Activated CD8-positive, alpha-beta memory T cell treated with anti-CD3 and anti-CD28 coated beads, Interleukin-2, amount 50 U/mL, for 24 hours (primary cell): ENCODE results near the gene UHMK1.

Experiments used
- DNase-seq: peaks from one replicate; pipeline ENCODE4 v3.0.0-alpha.2; 2020; ENCODE audit errors: extremely low read depth

Gene UHMK1

GRCh38 chr1:162527314-162527713 is 29.7 kb downstream of the UHMK1 start:
- no peak for DNase-seq

- DNase-seq, result no peak
Observed at GRCh38 chr1:162530307-162530987, 32.8 kb downstream of the UHMK1 start.

GRCh38 chr1:162530988-162531319 is 33.3 kb downstream of the UHMK1 start:
- DNase-seq, result no peak

- no peak for DNase-seq
Observed at GRCh38 chr1:162535501-162535900, 37.9 kb downstream of the UHMK1 start.

- DNase-seq, result no peak
Observed at GRCh38 chr1:162536511-162536910, 38.9 kb downstream of the UHMK1 start.

- no peak for DNase-seq
Observed at GRCh38 chr1:162537216-162537615, 39.6 kb downstream of the UHMK1 start.

GRCh38 chr1:162538815-162539431 is 41.3 kb downstream of the UHMK1 start:
- no peak for DNase-seq

- no peak for DNase-seq
Observed at GRCh38 chr1:162541619-162542141, 44.1 kb downstream of the UHMK1 start.

- DNase-seq, result no peak
Observed at GRCh38 chr1:162543228-162543627, 45.6 kb downstream of the UHMK1 start.

- no peak for DNase-seq
Observed at GRCh38 chr1:162548170-162548569, 50.6 kb downstream of the UHMK1 start.

- DNase-seq, result no peak
Observed at GRCh38 chr1:162549001-162549400, 51.4 kb downstream of the UHMK1 start.

GRCh38 chr1:162550925-162551324 is 53.3 kb downstream of the UHMK1 start:
- no peak for DNase-seq

GRCh38 chr1:162551969-162552683 is 54.5 kb downstream of the UHMK1 start:
- DNase-seq, result no peak

GRCh38 chr1:162552684-162553252 is 55.1 kb downstream of the UHMK1 start:
- DNase-seq, result no peak

- no peak for DNase-seq
Observed at GRCh38 chr1:162554258-162554657, 56.6 kb downstream of the UHMK1 start.

- no peak for DNase-seq
Observed at GRCh38 chr1:162557536-162557935, 59.9 kb downstream of the UHMK1 start.

- no peak for DNase-seq
Observed at GRCh38 chr1:162560303-162561036, 62.9 kb downstream of the UHMK1 start.

GRCh38 chr1:162561037-162561615 is 63.5 kb downstream of the UHMK1 start:
- DNase-seq, result peak; percentile 94

- no peak for DNase-seq
Observed at GRCh38 chr1:162561616-162562469, 64.2 kb downstream of the UHMK1 start, which contains the start of gene UAP1. Gene UAP1, plus strand, starts transcription at chr1:162561722. Its CDS starts 4,347 bp downstream, at chr1:162566069.

- no peak for DNase-seq
Observed at GRCh38 chr1:162562470-162562828, 64.8 kb downstream of the UHMK1 start.
